Measurements from ENCODE around the gene ERO1B.

Gene ERO1B

DNA sequence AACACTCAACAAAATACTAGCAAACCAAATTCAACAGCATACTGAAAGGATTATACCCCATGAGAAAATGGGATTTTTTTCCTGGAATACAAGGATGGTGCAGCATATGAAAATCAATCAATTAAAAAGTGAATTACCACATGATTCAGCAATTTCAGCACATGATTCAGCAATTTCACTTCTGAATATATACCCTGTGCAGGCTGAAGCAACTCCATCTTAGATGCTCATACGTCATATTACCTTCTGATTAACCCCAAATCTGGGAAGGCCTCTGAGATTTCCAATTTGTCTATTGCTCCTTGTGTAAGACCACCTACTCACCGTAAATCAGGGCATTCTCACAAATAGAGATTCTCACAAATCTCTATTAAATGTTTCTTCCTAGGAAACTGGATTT is 43.8 kb upstream of the ERO1B start:
- Histone ChIP-seq H3F3A (ENCODE audit: low read depth) (no peaks in the 10 kb centered on the region), H3K4me1 (ENCODE audit: insufficient read depth, low read length, poor library complexity, severe bottlenecking) (no peaks in the 10 kb centered on the region), H3K79me2 (ENCODE audit: insufficient read depth, low read length) (no peaks in the 10 kb centered on the region), H3K36me3 (ENCODE audit: insufficient read depth, low read length) (no peaks in the 10 kb centered on the region), H3K27me3 (ENCODE audit: insufficient read depth, low read length, poor library complexity, severe bottlenecking) (no peaks in the 10 kb centered on the region), H3K9me3 (ENCODE audit: insufficient read depth, low read depth, low read length) (peaks cover 11% of the 10 kb centered on the region; the same call in 1 of the 2 replicates), H3K9me2 (replicated peaks; ENCODE audit: low read depth, low read length) (no peaks in the 10 kb centered on the region), H4K20me1 (ENCODE audit: insufficient read depth, low read length, poor library complexity, severe bottlenecking) (no peaks in the 10 kb centered on the region), H3K4me3 (ENCODE audit: low read length, poor library complexity, severe bottlenecking) (no peak overlapping the region), H3K9ac (ENCODE audit: low read depth, low read length, poor library complexity, severe bottlenecking) (no peak overlapping the region), H3K4me2 (ENCODE audit: low read depth, low read length, poor library complexity, severe bottlenecking) (no peak overlapping the region), H2AFZ (ENCODE audit: low read length) (no peak overlapping the region)
- TF ChIP-seq, protein P1, sequence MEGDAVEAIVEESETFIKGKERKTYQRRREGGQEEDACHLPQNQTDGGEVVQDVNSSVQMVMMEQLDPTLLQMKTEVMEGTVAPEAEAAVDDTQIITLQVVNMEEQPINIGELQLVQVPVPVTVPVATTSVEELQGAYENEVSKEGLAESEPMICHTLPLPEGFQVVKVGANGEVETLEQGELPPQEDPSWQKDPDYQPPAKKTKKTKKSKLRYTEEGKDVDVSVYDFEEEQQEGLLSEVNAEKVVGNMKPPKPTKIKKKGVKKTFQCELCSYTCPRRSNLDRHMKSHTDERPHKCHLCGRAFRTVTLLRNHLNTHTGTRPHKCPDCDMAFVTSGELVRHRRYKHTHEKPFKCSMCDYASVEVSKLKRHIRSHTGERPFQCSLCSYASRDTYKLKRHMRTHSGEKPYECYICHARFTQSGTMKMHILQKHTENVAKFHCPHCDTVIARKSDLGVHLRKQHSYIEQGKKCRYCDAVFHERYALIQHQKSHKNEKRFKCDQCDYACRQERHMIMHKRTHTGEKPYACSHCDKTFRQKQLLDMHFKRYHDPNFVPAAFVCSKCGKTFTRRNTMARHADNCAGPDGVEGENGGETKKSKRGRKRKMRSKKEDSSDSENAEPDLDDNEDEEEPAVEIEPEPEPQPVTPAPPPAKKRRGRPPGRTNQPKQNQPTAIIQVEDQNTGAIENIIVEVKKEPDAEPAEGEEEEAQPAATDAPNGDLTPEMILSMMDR (conservative IDR thresholded peaks at IDR 0.05; ENCODE audit: low read length) = no peak
- TF ChIP-seq EZH2phosphoT487 (IDR thresholded peaks at IDR 0.05; ENCODE audit: borderline replicate concordance) = no peak

DNA sequence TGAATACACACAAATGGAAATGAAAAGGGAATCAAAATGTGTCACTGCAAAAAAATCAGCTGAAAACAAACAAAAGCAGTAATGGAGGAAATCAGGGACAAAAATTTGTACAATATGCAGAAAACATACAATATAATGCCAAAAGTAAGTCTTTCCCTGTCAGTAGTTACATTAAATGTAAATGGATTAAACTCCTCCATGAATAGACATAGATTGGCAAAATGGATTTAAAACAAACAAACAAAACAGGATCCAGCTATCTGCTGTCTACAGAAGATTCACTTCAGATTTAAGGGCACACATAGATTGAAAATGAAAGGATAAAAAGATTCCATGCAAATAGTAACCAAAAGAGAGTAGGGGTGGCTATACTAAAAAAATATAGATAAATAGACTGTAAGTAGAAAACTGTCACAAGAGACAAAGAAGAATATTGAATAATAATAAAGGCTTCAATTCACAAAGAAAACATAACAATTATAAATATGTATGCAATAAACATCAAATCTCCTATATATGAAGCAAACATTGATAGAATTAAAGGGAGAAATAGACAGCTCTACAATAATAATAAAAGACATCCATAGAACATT is 42.2 kb upstream of the ERO1B start:
- Histone ChIP-seq H3K4me2 (ENCODE audit: low read depth, low read length, poor library complexity, severe bottlenecking) (no peak overlapping the region), H3K9ac (ENCODE audit: low read depth, low read length, poor library complexity, severe bottlenecking) (no peak overlapping the region), H3K79me2 (ENCODE audit: insufficient read depth, low read length) (no peaks in the 10 kb centered on the region), H2AFZ (ENCODE audit: low read length) (no peak overlapping the region), H4K20me1 (ENCODE audit: insufficient read depth, low read length, poor library complexity, severe bottlenecking) (no peaks in the 10 kb centered on the region), H3K36me3 (ENCODE audit: insufficient read depth, low read length) (no peaks in the 10 kb centered on the region), H3K27me3 (ENCODE audit: insufficient read depth, low read length, poor library complexity, severe bottlenecking) (no peaks in the 10 kb centered on the region), H3K9me2 (replicated peaks; ENCODE audit: low read depth, low read length) (no peaks in the 10 kb centered on the region), H3K9me3 (ENCODE audit: insufficient read depth, low read depth, low read length) (peaks cover 11% of the 10 kb centered on the region; the same call in 1 of the 2 replicates), H3F3A (ENCODE audit: low read depth) (no peaks in the 10 kb centered on the region), H3K4me1 (ENCODE audit: insufficient read depth, low read length, poor library complexity, severe bottlenecking) (no peaks in the 10 kb centered on the region), H3K4me3 (ENCODE audit: low read length, poor library complexity, severe bottlenecking) (no peak overlapping the region)
- TF ChIP-seq, protein P1 (conservative IDR thresholded peaks at IDR 0.05; ENCODE audit: low read length) = no peak
- TF ChIP-seq EZH2phosphoT487 (IDR thresholded peaks at IDR 0.05; ENCODE audit: borderline replicate concordance) = no peak

DNA sequence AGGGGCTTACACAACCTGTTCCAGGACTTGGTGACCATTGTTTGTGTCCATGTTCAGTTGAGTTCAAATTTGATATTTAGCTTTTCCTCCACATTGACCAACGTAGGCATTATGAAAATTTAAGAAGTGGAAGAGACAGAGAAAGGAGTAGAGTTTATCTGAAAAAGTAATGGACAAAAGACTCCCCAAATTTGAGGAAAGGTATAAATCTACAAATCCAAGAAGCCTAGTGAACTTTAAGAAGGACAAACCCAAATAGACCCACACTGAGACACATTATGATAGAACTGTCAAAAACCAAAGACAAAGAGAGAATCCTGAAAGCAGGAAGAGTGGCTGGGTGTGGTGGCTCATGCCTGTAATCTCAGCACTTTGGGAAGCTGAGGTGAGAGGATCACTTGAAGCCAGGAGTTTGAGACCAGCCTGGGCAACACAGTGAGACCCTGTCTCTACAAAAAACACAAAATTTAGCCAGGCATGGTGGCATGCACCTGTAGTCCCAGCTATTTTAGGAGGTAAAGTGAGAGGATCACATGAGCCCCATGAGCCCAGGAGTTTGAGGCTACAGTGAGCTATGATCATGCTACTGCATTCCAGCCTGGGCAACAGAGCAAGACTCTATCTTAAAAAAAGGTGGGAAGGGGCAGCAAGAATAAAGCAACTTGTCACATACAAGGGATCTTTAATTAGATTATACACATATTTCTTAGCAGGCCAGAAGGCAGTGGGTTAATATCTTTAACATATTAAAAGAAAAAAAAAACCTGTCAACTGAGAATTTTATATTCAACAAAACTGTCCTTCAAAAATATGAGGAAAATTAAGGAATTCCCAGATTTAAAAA is 41.0 kb upstream of the ERO1B start:
- no peak overlapping the region for H3K9ac ChIP-seq (ENCODE audit: low read depth, low read length, poor library complexity, severe bottlenecking)
- no peak for TF ChIP-seq EZH2phosphoT487 (IDR thresholded peaks at IDR 0.05; ENCODE audit: borderline replicate concordance)
- TF ChIP-seq, protein P1 (conservative IDR thresholded peaks at IDR 0.05; ENCODE audit: low read length) = no peak
- H2AFZ ChIP-seq (ENCODE audit: low read length) = no peak overlapping the region
- no peaks in the 10 kb centered on the region for H3K36me3 ChIP-seq (ENCODE audit: insufficient read depth, low read length)
- H3K4me3 ChIP-seq (ENCODE audit: low read length, poor library complexity, severe bottlenecking) = no peak overlapping the region
- no peaks in the 10 kb centered on the region for H3K9me2 ChIP-seq (replicated peaks; ENCODE audit: low read depth, low read length)
- no peak overlapping the region for H3K4me2 ChIP-seq (ENCODE audit: low read depth, low read length, poor library complexity, severe bottlenecking)
- H4K20me1 ChIP-seq (ENCODE audit: insufficient read depth, low read length, poor library complexity, severe bottlenecking) = no peaks in the 10 kb centered on the region
- no peaks in the 10 kb centered on the region for H3K27me3 ChIP-seq (ENCODE audit: insufficient read depth, low read length, poor library complexity, severe bottlenecking)
- H3K4me1 ChIP-seq (ENCODE audit: insufficient read depth, low read length, poor library complexity, severe bottlenecking) = no peaks in the 10 kb centered on the region
- no peaks in the 10 kb centered on the region for H3F3A ChIP-seq (ENCODE audit: low read depth)
- H3K9me3 ChIP-seq (ENCODE audit: insufficient read depth, low read depth, low read length) = peaks cover 11% of the 10 kb centered on the region; the same call in 1 of the 2 replicates
- H3K79me2 ChIP-seq (ENCODE audit: insufficient read depth, low read length) = no peaks in the 10 kb centered on the region

Measured in Loucy (cell line).